SIG-M5 treated with dmso at 0.1 percent for 504 hours (cell line): ENCODE results near the gene LFNG.

ENCODE experiments used
- DNase-seq: peaks from one replicate; lab custom pipeline; 2025; ENCODE audit not compliant: unreplicated experiment; lab: John Stamatoyannopoulos, UW

LFNG gene

DNA sequence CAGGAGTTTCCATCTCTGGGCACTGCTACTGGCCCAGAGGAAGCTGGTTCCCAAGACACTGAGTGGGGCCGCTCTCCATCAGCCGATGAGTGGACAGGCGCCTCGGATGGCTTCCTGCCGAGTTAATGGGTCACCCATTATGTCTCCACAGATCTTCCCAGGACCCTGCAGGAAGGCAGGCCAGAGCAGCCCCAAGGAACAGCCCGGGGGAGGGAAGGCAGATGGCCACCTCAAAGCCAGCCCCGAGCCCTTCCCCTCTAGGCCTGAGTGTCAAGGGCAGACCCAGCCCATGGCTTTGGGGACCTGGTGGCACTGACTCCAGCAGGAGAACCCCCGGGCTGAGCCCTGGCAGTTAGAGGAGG lies 3.4 kb upstream of the LFNG start:
- DNase-seq = no peak

DNA sequence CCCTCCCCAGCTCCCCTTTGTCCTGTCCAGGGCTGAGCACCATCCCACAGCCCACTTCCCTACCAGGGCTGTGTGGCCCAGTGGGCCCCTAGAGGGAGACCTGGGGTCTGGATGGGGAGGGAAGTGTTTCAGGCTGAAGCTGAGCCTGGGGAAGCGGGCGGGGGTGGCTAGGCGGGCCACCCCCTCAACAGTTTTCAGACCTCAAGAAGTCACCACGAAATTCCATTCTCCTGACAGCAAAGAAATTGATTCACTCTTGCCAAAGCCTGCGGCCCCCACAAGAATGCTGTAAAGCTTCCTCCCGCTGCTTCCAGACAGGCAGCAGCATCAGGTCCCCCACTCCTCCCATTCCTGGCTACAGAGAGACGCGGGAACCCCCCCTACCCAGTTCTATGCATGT lies 2.5 kb upstream of the LFNG start:
- no peak for DNase-seq

DNA sequence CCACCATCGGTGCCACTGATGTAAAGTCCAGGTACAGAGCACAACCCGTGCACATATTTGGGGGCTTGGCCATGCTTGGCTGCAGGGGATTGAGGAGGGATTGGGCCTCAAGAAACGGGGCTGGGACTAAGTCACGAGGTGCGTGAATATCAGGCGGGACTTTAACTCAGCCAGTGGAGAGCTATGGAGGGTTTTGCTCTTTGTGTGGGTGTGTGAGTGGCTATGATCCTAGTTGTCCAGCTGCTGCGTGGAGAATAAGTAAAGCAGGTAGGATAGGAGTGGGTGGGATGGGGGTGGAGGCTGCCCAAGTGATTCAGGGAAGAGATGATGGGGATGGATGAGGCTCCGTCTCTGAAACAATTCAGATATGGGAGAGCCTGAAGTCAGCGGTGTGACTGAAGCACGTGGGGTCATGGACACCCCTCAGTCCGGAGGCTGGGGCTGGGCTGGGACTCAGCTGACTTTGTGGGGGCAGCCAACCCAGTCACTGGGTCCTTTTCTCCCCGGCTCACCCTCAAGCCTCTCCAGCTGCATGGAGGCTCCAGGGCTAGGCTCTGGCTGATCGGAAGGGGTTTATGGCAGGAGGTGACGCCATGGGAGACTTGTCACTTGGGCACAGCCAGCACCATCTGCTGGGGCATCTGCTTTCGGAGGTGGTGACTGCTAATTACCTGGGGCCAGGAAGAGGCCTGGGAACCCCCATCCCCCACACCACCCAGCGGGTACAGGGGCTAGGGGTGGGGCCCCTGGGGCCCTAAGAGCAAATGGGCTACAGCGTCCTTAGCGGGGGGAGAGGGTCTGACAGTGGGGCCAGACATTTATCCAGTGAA lies 1.7 kb upstream of the LFNG start:
- no peak for DNase-seq

DNA sequence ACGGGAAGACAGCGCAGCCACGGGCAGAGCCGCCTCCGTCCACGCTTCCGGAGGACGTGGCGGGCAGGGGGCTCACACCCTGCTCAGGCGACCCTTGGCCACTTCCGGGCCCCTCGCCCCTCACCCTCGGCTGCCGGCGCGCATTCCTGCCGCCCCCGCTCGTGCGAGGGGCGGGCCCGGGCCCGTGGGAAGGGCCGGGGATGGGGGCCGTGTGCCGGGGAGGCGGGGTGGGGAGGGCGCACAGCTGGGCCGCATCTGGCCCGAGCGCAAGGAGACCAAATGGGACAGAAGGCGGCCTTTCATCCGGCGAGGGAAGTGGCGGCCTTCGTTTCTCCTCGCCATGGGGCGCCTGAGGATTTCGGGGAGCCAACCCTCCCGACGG lies 846 bp upstream of the LFNG start:
- no peak for DNase-seq

DNA sequence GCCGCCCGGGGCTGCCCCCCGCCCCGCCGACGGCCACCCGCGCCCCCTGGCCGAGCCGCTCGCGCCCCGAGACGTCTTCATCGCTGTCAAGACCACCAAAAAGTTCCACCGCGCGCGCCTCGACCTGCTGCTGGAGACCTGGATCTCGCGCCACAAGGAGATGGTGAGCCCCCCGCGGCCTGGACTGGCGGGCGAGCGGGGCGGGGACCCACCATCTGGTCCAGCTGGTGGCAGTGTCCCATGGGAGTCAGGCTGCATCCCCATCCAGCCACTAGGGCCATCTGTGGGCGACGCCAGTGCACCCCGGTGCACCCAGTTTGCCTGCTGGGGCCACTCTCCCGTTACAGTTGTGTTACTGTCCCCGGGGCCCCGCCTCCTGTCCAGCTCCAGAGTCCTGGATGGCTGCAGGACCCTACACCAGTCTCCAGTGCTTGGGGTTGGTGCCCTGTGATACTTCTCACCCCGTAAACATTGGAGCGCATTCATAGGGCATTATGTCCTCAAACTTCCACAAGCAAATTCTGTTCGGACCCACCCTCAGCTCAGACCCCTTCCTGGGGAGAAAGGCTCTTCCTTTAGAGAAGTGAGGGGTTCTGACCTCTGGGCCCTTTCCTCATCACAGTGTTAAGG lies 672 bp downstream of the LFNG start:
- peak; percentile 16 for DNase-seq

DNA sequence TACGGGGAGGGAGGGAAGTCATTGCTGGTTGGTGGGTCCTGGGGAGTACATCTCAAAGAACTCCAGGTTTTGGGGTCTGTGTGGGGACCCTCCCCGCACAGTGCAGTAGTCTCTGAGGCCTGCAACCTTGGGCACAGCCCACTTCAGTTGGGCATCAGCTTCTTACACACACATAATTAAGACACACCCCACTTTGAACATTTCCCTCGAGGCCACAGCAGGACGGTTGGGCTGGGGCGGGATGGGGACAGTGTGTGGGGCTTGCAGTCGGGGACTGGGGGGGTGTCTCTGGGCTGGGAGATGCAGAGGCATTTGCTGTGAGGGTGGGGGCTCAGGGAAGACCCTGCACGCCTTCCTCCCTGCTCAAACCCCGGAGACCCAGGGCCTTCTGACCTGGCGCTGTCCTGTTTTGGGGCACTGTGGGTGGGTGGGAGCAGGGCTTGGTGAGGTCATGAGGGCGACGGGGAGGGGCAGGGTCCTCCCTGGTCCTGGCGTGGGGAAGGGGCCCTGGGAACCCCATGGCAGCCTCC lies 1.3 kb downstream of the LFNG start:
- no peak for DNase-seq

DNA sequence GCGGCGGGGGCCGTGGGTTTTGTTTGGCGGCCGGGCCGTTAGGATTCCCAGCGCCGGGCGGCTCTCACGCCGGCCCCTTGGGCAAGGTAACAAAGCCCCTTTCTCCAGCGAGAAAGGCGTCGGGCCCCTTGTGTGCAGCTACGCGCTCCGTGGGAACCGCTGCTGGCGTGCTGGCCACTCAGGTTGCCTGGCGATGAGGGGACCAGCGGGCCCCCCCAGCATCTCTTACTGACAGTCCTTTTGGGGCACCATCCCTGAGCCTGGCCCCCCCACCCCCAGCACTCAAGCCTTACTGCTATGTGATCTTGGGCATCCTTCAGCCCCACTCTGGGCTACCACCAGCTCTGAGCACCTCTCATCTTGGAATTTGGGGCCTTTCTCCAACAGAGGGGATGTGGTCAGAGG lies 1.8 kb downstream of the LFNG start:
- DNase-seq = no peak

DNA sequence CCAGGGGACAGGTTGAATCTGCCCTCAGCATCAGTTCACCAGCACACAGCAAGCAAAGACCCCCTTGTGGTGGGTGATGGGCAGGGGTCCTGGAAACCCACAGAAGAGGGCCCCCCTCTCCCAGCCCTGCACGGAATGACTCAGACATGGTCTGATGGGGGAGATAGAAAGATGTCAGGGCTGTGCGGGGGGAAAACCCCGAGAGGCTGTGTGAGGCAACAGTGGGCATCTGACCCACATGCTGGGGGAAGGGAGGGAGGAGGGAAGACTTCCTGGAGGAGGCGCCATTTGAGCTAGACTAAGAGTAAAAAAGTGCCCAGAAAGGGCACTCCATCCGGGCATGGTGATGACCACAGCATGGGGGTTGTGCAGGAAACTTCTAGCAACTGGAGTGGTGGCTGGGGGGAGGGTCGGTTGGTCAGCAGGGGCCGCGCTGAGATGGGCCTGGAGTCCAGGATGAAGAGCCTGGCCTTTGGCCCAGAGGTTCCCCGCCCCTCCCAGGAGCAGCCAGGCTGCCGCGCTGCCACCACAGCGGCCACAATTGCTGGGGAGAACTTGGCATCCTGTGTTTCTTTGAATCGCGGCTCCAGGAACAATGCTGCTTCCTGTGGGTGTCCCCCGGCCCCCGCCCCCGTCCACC lies 2.5 kb downstream of the LFNG start:
- peak; percentile 40 for DNase-seq

DNA sequence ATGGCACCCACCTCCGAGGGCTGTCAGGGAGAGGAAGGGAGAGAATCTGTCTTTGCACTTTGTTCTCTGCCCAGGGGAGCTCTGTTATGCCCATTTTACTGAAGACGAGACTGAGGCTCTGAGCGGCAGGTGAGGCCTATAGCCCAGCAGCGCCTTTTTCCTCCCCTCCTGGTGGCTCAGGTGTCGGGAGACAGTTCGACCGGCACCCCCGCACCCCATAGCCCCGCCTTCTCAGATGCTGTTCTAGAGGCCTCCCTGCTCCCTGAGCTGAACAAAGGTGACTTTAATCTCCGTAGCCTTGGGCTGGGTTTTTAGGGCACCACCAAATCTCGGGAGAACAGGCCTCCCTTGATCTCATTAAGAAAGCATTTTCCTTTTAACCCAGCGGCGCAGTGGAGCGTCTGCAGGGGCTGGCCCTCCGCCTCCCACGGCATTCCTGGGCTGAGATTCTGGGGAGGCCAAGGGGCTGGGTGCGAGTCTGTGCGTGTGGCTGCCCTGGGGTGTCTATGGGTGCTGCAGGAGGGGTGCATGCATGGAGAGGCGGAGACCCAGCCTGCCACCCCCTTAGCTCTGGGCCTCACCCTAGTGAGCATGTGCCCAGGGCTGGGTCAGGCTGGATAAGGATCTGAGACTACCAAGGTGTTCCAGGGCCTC lies 3.3 kb downstream of the LFNG start:
- peak; percentile 57 for DNase-seq

DNA sequence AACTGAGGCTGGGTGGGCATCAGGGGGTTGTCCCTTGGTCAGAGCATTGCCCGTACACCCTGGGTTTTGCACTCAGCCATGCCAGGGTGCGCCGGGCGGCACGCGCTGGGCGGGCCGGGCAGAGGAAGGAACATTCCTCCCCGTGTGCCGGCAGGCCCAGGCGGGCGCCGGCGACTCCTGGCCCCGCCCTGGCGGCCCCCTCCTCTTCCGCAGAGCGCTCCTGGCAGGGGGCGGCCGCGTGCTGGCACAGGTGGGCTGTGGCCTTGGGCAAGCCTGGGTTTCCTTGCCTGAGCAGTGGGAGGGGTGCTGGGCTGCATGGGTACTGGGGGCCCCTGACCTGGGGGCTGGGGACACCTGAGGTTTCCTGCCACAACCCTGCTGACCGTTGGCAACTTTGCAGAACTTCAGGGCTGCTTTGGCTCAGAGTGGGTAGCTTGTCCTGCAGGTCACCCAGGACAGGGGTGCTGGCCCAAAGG lies 3.9 kb downstream of the LFNG start:
- no peak for DNase-seq

DNA sequence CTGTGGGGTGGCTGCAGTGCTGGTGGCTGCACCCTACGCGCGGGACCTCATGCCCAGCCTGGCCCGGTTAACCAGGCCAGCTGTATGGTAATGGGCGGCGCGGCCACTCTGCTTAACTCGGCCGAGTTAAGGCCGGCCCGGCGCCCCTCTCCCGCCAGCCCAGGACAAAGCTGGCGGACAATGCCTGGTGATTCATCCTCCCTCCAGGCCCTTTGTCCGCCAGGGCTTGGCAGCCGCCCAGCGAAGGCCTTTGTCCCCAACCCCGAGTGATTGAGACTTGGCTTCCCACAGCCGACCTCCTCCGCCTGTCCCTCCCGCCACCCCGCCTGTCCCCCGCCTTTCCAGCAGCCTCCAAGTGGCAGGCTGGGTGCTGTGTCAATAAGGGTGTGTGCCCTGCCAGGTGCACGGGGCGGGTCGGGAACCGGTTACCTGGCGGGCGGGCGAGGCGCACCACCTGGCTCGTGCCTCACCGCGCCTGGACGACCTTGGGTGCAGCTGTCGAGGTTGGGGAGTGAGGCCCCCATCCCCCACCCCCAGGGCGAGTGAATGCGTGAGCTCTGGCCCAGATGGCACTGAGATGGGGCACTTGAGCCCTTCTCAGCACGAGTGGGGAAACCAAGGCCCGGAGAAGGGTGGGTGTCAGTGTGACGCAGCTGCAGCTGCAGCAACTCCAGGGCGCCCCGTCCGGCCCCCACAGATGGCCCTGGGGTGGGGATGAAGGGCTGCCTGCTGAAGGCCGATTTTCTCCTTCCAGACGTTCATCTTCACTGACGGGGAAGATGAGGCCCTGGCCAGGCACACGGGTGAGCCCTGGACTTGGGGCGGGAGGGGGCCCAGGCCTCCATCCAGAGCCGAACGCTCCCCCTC lies 4.6 kb downstream of the LFNG start:
- peak; percentile 67 for DNase-seq

DNA sequence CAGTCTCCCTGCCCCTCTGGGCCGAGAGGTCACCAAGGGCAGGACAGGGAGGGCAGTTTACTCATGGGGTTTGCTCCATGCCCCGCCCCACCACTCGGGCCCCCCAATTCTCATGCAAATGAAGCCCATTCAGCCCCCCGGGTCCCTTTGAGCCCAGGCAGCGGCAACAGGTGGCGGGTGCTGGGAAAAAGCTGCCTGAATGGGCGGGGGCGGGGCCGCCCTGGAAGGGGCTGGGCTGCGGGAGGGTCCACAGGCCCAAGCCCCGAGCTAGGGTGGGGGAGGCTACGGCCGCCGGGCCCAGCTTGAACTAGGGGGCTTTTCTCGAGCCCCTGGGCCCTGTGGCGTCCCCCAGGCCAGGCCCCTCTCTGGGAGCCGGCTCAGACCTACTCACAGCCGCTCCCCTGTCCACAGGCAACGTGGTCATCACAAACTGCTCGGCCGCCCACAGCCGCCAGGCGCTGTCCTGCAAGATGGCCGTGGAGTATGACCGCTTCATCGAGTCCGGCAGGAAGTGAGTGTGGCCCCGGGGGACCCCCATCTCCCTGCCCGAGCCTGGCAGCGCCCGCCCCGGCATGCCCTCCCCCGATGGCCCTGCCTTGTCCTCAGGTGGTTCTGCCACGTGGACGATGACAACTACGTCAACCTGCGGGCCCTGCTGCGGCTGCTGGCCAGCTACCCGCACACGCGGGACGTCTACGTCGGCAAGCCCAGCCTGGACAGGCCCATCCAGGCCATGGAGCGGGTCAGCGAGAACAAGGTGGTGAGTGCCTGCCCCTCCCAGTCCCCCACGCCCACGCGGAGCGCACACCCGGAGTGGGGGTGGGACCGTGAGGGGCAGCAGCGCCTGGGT lies 5.5 kb downstream of the LFNG start:
- no peak for DNase-seq

DNA sequence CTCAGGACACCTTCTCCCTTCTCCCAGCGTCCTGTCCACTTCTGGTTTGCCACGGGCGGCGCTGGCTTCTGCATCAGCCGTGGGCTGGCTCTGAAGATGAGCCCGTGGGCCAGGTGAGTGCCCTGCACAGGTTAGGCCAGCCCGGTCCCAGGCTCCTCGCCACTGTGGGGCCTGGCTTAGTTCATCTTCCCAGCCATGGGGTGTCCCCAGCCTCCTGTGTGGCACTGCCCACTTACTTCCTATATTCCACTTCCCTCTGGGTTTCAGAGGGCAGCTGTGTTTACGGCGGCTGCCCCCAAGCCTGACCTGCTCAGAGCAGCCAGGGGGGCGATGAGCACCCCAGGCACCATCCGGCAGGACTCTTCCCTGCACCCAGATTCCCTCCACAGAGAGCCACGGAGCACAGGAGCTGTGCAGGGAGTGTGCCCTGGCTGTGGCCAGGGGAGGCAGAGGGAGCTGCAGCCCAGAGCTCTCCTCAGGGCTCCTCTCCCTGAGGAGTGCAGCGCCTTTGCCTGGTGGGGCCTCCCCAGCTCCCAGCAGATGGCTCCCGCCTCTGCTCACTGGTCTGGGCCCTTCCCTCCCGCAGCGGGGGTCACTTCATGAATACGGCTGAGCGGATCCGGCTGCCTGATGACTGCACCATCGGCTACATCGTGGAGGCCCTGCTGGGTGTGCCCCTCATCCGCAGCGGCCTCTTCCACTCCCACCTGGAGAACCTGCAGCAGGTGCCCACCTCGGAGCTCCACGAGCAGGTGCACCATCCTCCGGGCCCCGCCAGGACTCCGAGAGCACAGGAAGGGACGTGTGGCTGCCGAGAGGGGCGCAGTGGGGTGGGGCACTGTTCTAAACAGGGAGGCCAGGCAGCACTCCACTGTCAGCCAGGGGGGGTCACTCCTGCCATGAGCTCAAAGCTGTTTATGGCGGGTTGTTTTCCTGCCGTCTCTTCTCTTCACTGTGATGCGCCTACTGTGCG lies 6.4 kb downstream of the LFNG start:
- DNase-seq = no peak

DNA sequence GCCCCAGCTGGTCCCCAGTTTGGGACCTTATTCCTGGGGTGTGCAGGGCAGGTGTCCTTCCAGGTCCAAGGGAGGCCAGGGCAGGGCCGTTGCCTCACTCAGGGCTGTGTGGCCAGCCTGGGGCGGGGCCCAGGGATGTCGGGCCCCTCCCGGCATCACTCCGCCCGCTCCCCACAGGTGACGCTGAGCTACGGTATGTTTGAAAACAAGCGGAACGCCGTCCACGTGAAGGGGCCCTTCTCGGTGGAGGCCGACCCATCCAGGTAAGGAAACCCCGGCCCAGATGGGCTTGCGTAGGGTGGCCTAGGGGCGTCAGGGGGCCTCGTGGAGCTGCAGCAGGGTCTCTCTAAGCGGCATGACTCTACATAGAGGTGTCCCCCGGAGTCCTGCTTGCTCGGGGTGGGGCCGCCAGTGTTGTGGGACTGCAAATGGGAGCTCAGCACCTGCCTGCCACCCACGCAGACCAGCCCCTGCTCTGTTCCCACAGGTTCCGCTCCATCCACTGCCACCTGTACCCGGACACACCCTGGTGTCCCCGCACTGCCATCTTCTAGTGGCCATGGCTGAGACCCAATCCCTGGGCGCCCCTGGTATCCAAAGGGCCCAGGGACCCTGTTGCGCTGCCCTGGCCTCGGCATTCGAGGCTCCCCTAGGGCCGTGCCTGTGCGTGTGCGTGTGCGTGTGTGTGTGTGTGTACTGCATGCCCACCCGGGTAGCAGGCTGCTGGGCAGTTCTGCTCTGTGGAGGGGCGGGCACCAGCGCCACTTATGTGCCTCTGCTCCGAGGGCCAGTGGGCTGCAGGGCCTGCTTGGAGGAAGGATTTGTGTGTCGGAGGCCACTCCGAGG lies 7.3 kb downstream of the LFNG start:
- no peak for DNase-seq

DNA sequence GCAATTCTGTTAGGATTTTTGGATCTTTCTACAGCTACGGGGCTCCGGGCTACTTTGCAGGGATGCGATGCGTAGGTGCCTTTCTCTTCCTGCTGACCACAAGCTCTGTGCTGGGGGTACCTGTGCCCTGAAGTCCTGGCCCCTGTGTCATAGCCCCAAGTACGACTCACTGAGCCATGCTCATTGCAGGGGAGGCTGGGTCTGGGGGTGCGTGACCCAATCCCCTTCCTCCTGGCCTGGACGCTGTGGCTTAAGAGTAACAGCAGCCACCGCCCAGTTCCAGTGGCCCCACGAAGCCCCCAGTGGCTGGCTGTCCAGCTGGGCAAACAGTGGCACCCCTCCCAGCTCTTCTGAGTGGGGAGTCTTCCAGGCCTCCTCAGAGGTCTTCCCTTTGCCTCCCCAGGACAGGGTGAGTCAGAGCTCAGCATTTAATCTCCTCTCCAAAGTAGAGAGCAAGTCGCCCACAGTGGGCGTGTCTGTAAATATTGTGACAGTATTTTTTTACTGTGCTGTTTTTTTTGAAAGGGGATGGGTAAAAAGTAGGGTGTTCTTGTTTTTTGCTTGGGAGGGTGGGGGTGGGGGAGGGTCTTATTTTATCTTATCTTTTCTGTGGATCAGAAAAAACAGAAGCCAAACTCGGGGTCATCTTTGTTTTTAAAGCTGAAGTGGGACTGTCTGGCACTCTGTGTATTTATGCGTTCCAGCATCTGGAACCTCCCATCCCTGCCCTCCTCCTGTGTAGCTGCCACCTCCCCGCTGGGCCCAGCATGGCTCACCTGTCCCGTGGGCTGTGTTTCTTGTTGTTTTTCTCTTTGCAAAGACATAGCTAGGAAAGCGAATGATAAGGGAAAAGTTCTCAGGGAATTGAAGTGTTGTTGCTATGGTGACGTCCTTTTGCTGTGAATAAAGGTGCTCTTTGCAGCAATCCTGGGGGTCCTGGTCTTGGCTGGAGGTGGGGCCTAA lies 8.2 kb downstream of the LFNG start:
- DNase-seq = peak; percentile 53

DNA sequence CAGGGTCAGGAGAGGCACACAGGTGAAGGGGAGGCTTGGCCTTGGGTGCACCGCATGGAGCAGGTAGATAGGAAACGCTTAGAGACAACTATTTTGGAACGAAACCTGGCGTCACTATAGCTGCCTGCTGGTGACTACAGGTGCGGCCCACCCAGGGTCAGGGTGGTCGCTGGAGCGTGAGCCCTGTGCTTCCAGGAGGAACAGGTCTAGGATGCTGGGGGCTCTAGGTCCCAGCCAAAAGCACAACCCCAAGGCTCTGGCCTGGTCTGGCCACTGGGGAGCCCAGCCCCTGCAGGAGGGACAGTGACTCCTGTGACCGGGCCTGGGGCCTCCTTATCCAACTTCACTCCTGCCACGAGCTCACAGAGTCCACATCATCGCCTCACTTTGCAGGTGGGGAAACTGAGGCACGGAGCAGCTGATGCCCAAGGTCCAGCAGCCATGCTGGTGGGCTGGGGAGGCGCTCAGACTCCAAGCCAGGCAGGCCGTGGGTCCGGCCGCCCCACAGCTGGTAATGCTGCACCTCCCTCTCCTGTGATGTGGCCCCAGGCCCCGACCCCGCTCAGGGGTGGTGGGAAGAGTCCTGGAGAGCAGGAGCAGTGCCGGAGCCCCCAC lies 9.0 kb downstream of the LFNG start:
- no peak for DNase-seq
